Measurements from ENCODE around the gene LILRB2. TPM values are rescaled to one million over a fixed set of nuclear protein-coding genes. Genes with fewer than 3 reads are reported as not detected.
"Not testable (repeated sequence)": the region's sequence is repeated elsewhere in the genome, so short reads cannot be mapped to it uniquely, and the experiment has no call there.

LILRB2 gene
- total and polyA plus RNA-seq, 9 of the 15 experiments (the other 6 are each of a cell fraction or from before 2014, with no cell fraction given): not detected

GRCh38 chr19:54289160-54289559 lies 8.2 kb upstream of the LILRB2 start:
- H3K4me2 ChIP-seq (ENCODE audit: insufficient read depth, low read length); H3K9me1 ChIP-seq (ENCODE audit: control insufficient read depth, insufficient read depth, low read length); ATAC-seq; intact Hi-C loops (cut with micrococcal nuclease); BruUV-seq (replicated peaks); H3K9ac ChIP-seq (ENCODE audit: insufficient read depth in 1 of 2, low read depth in 2 of 2, low read length in 2 of 2); CTCF ChIA-PET (ENCODE audit: low intra/inter-chr PET ratio); H3K4me3 ChIP-seq; H2AFZ ChIP-seq (ENCODE audit: low read depth, low read length); H3K4me1 ChIP-seq (replicated peaks in 1 of 2; ENCODE audit: control insufficient read depth in 2 of 2, insufficient read depth in 2 of 2, low read length in 2 of 2); H3K36me3 ChIP-seq (ENCODE audit: control insufficient read depth, insufficient read depth, low read length); in situ Hi-C loops (cut with MboI); DNase-seq (ENCODE audit: extremely low read depth in 1 of 4, low spot score in 3 of 4); POLR2A ChIA-PET; H3K79me2 ChIP-seq (ENCODE audit: control insufficient read depth, insufficient read depth, low read length); H4K20me1 ChIP-seq (replicated peaks; ENCODE audit: control insufficient read depth, insufficient read depth, low read length); FAIRE-seq; H3K27ac ChIP-seq (ENCODE audit: extremely low read depth, low read depth, low read length); H3K9me3 ChIP-seq (replicated peaks; ENCODE audit: control insufficient read depth, insufficient read depth, low read depth, low read length): not testable (repeated sequence)
- 0% methylated on average over 1 of the region's 8 CpGs for WGBS (ENCODE audit: insufficient coverage, low coverage, missing lambda C conversion rate)
- peaks cover 11 to 32% of the 10 kb centered on the region in 2 experiments; a peak in 4 of 5 replicates for H3K27me3 ChIP-seq (ENCODE audit: control insufficient read depth in 2 of 2, insufficient read depth in 2 of 2, low read length in 2 of 2)

- WGBS (ENCODE audit: insufficient coverage, low coverage, missing lambda C conversion rate): 0% methylated on average over 4 of the region's 4 CpGs
- Histone ChIP-seq H3K4me2 (ENCODE audit: insufficient read depth, low read length) (no peak overlapping the region), H3K79me2 (ENCODE audit: control insufficient read depth, insufficient read depth, low read length) (no peaks in the 10 kb centered on the region), H3K4me1 (replicated peaks in 1 of 2; ENCODE audit: control insufficient read depth in 2 of 2, insufficient read depth in 2 of 2, low read length in 2 of 2) (no peaks in the 10 kb centered on the region), H3K27ac (ENCODE audit: extremely low read depth, low read depth, low read length) (no peak overlapping the region), H3K27me3 (ENCODE audit: control insufficient read depth in 2 of 2, insufficient read depth in 2 of 2, low read length in 2 of 2) (peaks cover 15 to 41% of the 10 kb centered on the region in 2 experiments; a peak in 4 of 5 replicates), H3K9me1 (ENCODE audit: control insufficient read depth, insufficient read depth, low read length) (no peaks in the 10 kb centered on the region), H3K9ac (ENCODE audit: insufficient read depth in 1 of 2, low read depth in 2 of 2, low read length in 2 of 2) (no peak overlapping the region), H2AFZ (ENCODE audit: low read depth, low read length) (no peak overlapping the region), H3K9me3 (replicated peaks; ENCODE audit: control insufficient read depth, insufficient read depth, low read depth, low read length) (no peaks in the 10 kb centered on the region), H3K36me3 (ENCODE audit: control insufficient read depth, insufficient read depth, low read length) (no peaks in the 10 kb centered on the region), H4K20me1 (replicated peaks; ENCODE audit: control insufficient read depth, insufficient read depth, low read length) (no peaks in the 10 kb centered on the region), H3K4me3 (no peak overlapping the region)
- ChIA-PET POLR2A (no interaction called here), CTCF (ENCODE audit: low intra/inter-chr PET ratio) (no interaction called here)
- no peak for DNase-seq (ENCODE audit: extremely low read depth in 1 of 4, low spot score in 3 of 4)
- ATAC-seq: no peak
- intact Hi-C loops (cut with micrococcal nuclease): no loop called here
- in situ Hi-C loops (cut with MboI): no loop called here
- no peak for FAIRE-seq
- BruUV-seq (replicated peaks): no TSS peak
- TF ChIP-seq MYNN (IDR thresholded peaks at IDR 0.05) (no peak), MYNN (CRISPR knock-in tag; IDR thresholded peaks at IDR 0.05) (no peak), KHSRP (IDR thresholded peaks at IDR 0.05) (no peak), BRCA1 (IDR thresholded peaks at IDR 0.05) (no peak), BRCA1 (CRISPR knock-in tag; IDR thresholded peaks at IDR 0.05) (no peak), ZBTB12 (CRISPR knock-in tag; IDR thresholded peaks at IDR 0.05) (no peak), NFATC3 (IDR thresholded peaks at IDR 0.05) (no peak), ZNF217 (CRISPR knock-in tag; IDR thresholded peaks at IDR 0.05) (no peak), CTCF (IDR thresholded peaks at IDR 0.05 in 2 of 3, conservative IDR thresholded peaks at IDR 0.05 in 1 of 3; ENCODE audit: insufficient read depth in 2 of 3, low read depth in 1 of 3, low read length in 3 of 3) (no peak), ZNF764 (CRISPR knock-in tag; IDR thresholded peaks at IDR 0.05; ENCODE audit: low read depth) (no peak), PHB2 (IDR thresholded peaks at IDR 0.05; ENCODE audit: low read depth) (no peak), ZEB2 (IDR thresholded peaks at IDR 0.05) (no peak), ATF6 (CRISPR knock-in tag; IDR thresholded peaks at IDR 0.05) (no peak), SP2 (IDR thresholded peaks at IDR 0.05; ENCODE audit: extremely low read depth, low read depth, low read length, poor library complexity, severe bottlenecking) (no peak)
Measured at GRCh38 chr19:54287456-54287855, 6.5 kb upstream of the LILRB2 start.
